Peyer's patch (tissue), 4 donors: ENCODE data around the gene TMTC2.

ENCODE experiments used
- POLR2A ChIP-seq, 2 donors: fragments of 450-650 bp; IDR thresholded peaks; one replicate each; pipeline ENCODE4 v1.5.1; 2017; ENCODE audit warnings: antibody characterized with exemption in 2 of 2, mild to moderate bottlenecking in 2 of 2, moderate library complexity in 2 of 2
- TF ChIP-seq, protein P1 (sequence below), 6 experiments: fragments of 450-650 bp in 4 of 6; fragments of 200-600 bp in 2 of 6; sonication (generic) in 1 of 6; IDR thresholded peaks; one replicate each; pipeline ENCODE4 v1.5.1; 2017 to 2019; ENCODE audit warnings: antibody characterized with exemption in 6 of 6, mild to moderate bottlenecking in 3 of 6, moderate library complexity in 1 of 6

DNA sequence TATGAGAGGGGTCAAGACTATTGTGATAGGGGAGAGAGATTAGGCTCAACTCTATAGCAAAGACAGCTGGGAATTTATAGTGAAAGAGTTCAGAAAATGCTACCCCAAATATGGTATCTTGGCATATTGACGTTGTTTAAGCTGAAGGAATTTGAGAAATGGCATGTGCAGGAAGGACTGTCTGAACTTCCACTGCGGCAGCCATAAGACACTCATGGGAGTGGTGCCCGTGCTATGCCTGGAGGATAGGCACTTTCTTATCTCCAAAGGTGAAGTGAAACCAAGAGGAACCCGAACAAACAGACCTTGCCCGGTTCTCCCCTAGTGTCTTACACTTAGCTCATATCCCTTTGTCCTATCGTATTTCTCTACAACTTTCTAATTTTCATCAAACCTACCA lies 390.3 kb downstream of the TMTC2 start:
- TF ChIP-seq, protein P1, sequence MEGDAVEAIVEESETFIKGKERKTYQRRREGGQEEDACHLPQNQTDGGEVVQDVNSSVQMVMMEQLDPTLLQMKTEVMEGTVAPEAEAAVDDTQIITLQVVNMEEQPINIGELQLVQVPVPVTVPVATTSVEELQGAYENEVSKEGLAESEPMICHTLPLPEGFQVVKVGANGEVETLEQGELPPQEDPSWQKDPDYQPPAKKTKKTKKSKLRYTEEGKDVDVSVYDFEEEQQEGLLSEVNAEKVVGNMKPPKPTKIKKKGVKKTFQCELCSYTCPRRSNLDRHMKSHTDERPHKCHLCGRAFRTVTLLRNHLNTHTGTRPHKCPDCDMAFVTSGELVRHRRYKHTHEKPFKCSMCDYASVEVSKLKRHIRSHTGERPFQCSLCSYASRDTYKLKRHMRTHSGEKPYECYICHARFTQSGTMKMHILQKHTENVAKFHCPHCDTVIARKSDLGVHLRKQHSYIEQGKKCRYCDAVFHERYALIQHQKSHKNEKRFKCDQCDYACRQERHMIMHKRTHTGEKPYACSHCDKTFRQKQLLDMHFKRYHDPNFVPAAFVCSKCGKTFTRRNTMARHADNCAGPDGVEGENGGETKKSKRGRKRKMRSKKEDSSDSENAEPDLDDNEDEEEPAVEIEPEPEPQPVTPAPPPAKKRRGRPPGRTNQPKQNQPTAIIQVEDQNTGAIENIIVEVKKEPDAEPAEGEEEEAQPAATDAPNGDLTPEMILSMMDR (IDR thresholded peaks at IDR 0.05), result no peak
- TF ChIP-seq POLR2A (IDR thresholded peaks at IDR 0.05), result no peak
